ENCODE data around the gene IL17RA.

The IL17RA gene

GRCh38 chr22:17056058-17056457, 28.7 kb upstream of the IL17RA start:
- no peak overlapping the region for H3K4me3 ChIP-seq (replicated peaks in 1 of 2; ENCODE audit: low read depth in 2 of 2, low read length in 2 of 2)
- TF ChIP-seq CTCF (IDR thresholded peaks at IDR 0.05; ENCODE audit: low read depth, low read length), result no peak
- DNase-seq (ENCODE audit: low read depth in 2 of 2), result no peak

GRCh38 chr22:17056807-17057206, 28.0 kb upstream of the IL17RA start:
- no peak for DNase-seq (ENCODE audit: low read depth in 2 of 2)
- TF ChIP-seq CTCF (IDR thresholded peaks at IDR 0.05; ENCODE audit: low read depth, low read length), result no peak
- H3K4me3 ChIP-seq (replicated peaks in 1 of 2; ENCODE audit: low read depth in 2 of 2, low read length in 2 of 2), result no peak overlapping the region

GRCh38 chr22:17057959-17058814, 26.6 kb upstream of the IL17RA start:
- no peak overlapping the region for H3K4me3 ChIP-seq (replicated peaks in 1 of 2; ENCODE audit: low read depth in 2 of 2, low read length in 2 of 2)
- DNase-seq (ENCODE audit: low read depth in 2 of 2), result peak; percentile 79 to 87
- peak; percentile 97 for TF ChIP-seq CTCF (IDR thresholded peaks at IDR 0.05; ENCODE audit: low read depth, low read length)

- no peak for TF ChIP-seq CTCF (IDR thresholded peaks at IDR 0.05; ENCODE audit: low read depth, low read length)
- DNase-seq (ENCODE audit: low read depth in 2 of 2), result no peak
These were observed 24.7 kb upstream of the IL17RA start for GRCh38 chr22:17060126-17060525.

GRCh38 chr22:17063411-17064106, 21.2 kb upstream of the IL17RA start:
- peak; percentile 48 to 77 for DNase-seq (ENCODE audit: low read depth in 2 of 2)
- no peak overlapping the region for H3K4me3 ChIP-seq (replicated peaks in 1 of 2; ENCODE audit: low read depth in 2 of 2, low read length in 2 of 2)
- TF ChIP-seq CTCF (IDR thresholded peaks at IDR 0.05; ENCODE audit: low read depth, low read length), result no peak

More at GRCh38 chr22:17060126-17060525, 24.7 kb upstream of the IL17RA start:
- H3K4me3 ChIP-seq (replicated peaks in 1 of 2; ENCODE audit: low read depth in 2 of 2, low read length in 2 of 2), result no peak overlapping the region

- H3K4me3 ChIP-seq (replicated peaks in 1 of 2; ENCODE audit: low read depth in 2 of 2, low read length in 2 of 2), result no peak overlapping the region
- TF ChIP-seq CTCF (IDR thresholded peaks at IDR 0.05; ENCODE audit: low read depth, low read length), result no peak
- peak in 1 of 2 donors; percentile 7 for DNase-seq (ENCODE audit: low read depth in 2 of 2)
These were observed 20.2 kb upstream of the IL17RA start for GRCh38 chr22:17064498-17065100.
